ENCODE measurements around the gene JAGN1. TPM values are rescaled to one million over a fixed set of nuclear protein-coding genes. Genes with fewer than 3 reads are reported as not detected.

JAGN1 gene
- total RNA-seq, 4 donors from 2014 or later: 42.8 to 96.4 (median 67.0) TPM

DNA sequence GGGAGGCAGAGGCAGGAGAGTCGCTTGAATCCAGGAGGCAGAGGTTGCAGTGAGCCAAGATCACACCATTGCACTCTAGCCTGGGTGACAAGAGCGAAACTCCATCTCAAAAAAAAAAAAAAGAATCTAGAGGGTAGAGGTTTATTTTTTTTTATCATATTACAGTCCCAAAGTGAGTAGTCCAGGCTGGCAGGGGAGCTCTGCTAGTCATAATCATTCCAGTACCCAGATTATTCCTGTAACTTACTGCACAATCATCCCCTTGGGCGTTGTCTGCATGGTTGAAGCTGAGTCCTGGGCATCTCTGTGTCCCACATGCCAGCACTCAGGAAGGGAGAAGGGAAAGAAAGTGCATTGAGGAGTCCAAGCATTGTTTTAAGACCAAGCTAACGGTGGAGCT lies 51.8 kb downstream of the JAGN1 start:
- Histone ChIP-seq H3K9me3 (no peaks in the 10 kb centered on the region), H3K4me3 (no peak overlapping the region), H3K36me3 (peaks cover 0 to 40% of the 10 kb centered on the region in 2 donors), H3K4me1 (peaks cover 0 to 9% of the 10 kb centered on the region in 2 donors), H3K27ac (no peak overlapping the region), H3K27me3 (no peaks in the 10 kb centered on the region)
- TF ChIP-seq, protein P1, sequence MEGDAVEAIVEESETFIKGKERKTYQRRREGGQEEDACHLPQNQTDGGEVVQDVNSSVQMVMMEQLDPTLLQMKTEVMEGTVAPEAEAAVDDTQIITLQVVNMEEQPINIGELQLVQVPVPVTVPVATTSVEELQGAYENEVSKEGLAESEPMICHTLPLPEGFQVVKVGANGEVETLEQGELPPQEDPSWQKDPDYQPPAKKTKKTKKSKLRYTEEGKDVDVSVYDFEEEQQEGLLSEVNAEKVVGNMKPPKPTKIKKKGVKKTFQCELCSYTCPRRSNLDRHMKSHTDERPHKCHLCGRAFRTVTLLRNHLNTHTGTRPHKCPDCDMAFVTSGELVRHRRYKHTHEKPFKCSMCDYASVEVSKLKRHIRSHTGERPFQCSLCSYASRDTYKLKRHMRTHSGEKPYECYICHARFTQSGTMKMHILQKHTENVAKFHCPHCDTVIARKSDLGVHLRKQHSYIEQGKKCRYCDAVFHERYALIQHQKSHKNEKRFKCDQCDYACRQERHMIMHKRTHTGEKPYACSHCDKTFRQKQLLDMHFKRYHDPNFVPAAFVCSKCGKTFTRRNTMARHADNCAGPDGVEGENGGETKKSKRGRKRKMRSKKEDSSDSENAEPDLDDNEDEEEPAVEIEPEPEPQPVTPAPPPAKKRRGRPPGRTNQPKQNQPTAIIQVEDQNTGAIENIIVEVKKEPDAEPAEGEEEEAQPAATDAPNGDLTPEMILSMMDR (IDR thresholded peaks at IDR 0.05 in 4 of 5, conservative IDR thresholded peaks at IDR 0.05 in 1 of 5): no peak
- no peak for TF ChIP-seq POLR2A (IDR thresholded peaks at IDR 0.05)
- no peak for ATAC-seq
- in situ Hi-C loops (cut with MboI; ENCODE audit: low sequenced_read_pairs in 4 of 4): no loop called here
- DNase-seq: no peak
- intact Hi-C loops (cut with DNase I; ENCODE audit: low total_unique reads): no loop called here

DNA sequence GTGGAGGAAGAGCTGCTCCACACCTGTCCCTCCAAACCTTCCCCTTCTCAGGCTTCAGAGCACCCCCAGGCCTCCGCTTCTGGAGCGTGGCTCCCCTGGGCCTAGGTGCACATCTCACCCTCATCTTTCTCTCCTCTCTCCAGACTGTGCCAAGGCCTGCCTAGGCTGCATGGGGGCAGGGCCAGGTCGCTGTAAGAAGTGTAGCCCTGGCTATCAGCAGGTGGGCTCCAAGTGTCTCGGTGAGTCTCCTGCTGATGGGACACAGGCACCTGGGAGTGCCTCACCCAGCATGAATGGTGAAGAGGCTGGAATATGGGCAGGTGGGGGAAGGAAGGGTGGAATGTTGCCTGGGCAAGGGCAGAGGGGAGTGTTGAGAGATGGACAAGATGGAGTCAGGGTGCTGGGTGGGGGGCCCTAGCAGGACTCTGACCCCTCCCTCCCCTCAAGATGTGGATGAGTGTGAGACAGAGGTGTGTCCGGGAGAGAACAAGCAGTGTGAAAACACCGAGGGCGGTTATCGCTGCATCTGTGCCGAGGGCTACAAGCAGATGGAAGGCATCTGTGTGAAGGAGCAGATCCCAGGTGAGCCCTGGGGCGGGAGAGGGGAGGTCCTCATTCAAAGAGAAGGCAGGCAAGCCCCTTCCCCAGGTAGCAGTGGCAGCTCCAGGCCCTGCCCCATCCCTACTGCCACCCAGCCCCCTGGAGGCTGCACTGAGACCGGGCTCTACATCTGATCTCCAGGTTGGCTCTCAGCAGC lies 52.7 kb downstream of the JAGN1 start:
- in situ Hi-C loops (cut with MboI; ENCODE audit: low sequenced_read_pairs in 4 of 4): no loop called here
- H3K27ac ChIP-seq: no peak overlapping the region
- TF ChIP-seq POLR2A (IDR thresholded peaks at IDR 0.05): no peak
- TF ChIP-seq, protein P1 (IDR thresholded peaks at IDR 0.05 in 4 of 5, conservative IDR thresholded peaks at IDR 0.05 in 1 of 5): no peak
- DNase-seq (no peak), ATAC-seq (no peak)
- intact Hi-C loops (cut with DNase I; ENCODE audit: low total_unique reads): no loop called here
- H3K27me3 ChIP-seq: no peaks in the 10 kb centered on the region
- H3K36me3 ChIP-seq: peaks cover 0 to 30% of the 10 kb centered on the region in 2 donors
- H3K9me3 ChIP-seq: no peaks in the 10 kb centered on the region
- no peak overlapping the region for H3K4me3 ChIP-seq
- H3K4me1 ChIP-seq: peaks cover 7 to 16% of the 10 kb centered on the region in 2 donors

Other genes starting within 250 kb of the JAGN1 start
- 10 to 100 TPM; 53.7 to 87.0 (median 68.3) TPM for gene MTMR14, start 241.1 kb upstream of the JAGN1 start, total RNA-seq
- gene CPNE9, start 186.8 kb upstream of the JAGN1 start, total RNA-seq: not detected
- 10 to 100 TPM; 12.0 to 19.5 (median 14.7) TPM for gene BRPF1, start 158.9 kb upstream of the JAGN1 start, total RNA-seq
- gene OGG1, start 140.7 kb upstream of the JAGN1 start, total RNA-seq: 10 to 100 TPM in 1 of 4 donors, 1 to 10 TPM in 3; 4.1 to 13.3 (median 7.4) TPM
- 10 to 100 TPM in 1 of 4 donors, 1 to 10 TPM in 3; 2.1 to 11.6 (median 8.0) TPM for gene CAMK1, start 120.7 kb upstream of the JAGN1 start, total RNA-seq
- 10 to 100 TPM; 58.1 to 83.5 (median 66.7) TPM for gene TADA3, start 98.1 kb upstream of the JAGN1 start, total RNA-seq
- gene ARPC4, start 97.5 kb upstream of the JAGN1 start, total RNA-seq: 100 to 1,000 TPM in 3 of 4 donors, 10 to 100 TPM in 1; 96.8 to 147 (median 143) TPM
- gene TTLL3, start 80.3 kb upstream of the JAGN1 start, total RNA-seq: 10 to 100 TPM in 2 of 4 donors, 1 to 10 TPM in 2; 3.2 to 17.6 (median 8.5) TPM
- 10 to 100 TPM; 72.7 to 96.7 (median 75.5) TPM for gene RPUSD3, start 46.6 kb upstream of the JAGN1 start, total RNA-seq
- 10 to 100 TPM in 1 of 4 donors, 1 to 10 TPM in 3; 1.4 to 13.4 (median 3.5) TPM for gene CIDEC, start 10.4 kb upstream of the JAGN1 start, total RNA-seq
- gene IL17RE, start 12.2 kb downstream of the JAGN1 start, total RNA-seq: 1 to 10 TPM in 1 of 4 donors, under 1 TPM in 2, not detected in 1; 0.20 to 1.5 (median 0.64) TPM
- 10 to 100 TPM; 14.8 to 67.3 (median 47.2) TPM for gene IL17RC, start 26.5 kb downstream of the JAGN1 start, total RNA-seq
- 10 to 100 TPM; 31.6 to 42.3 (median 37.1) TPM for gene CRELD1, start 43.2 kb downstream of the JAGN1 start, total RNA-seq
- 1 to 10 TPM in 3 of 4 donors, under 1 TPM in 1; 0.92 to 7.4 (median 2.5) TPM for gene PRRT3, start 61.8 kb downstream of the JAGN1 start, total RNA-seq
- 100 to 1,000 TPM; 147 to 329 (median 204) TPM for gene EMC3, start 96.2 kb downstream of the JAGN1 start, total RNA-seq
- gene FANCD2, start 135.8 kb downstream of the JAGN1 start, total RNA-seq: 1 to 10 TPM in 1 of 4 donors, under 1 TPM in 2, not detected in 1; 0.46 to 1.3 (median 0.58) TPM
- gene FANCD2OS, start 217.6 kb downstream of the JAGN1 start, total RNA-seq: not detected
- 10 to 100 TPM; 68.2 to 86.8 (median 69.3) TPM for gene BRK1, start 225.1 kb downstream of the JAGN1 start, total RNA-seq